ENCODE measurements around the gene CATSPERD. TPM values are rescaled to one million over a fixed set of nuclear protein-coding genes. Genes with fewer than 3 reads are reported as not detected.

CATSPERD gene
- polyA plus RNA-seq, 1 donor: not detected

Other genes starting within 250 kb of the CATSPERD start
- gene TINCR, start 152.7 kb upstream of the CATSPERD start, polyA plus RNA-seq (ENCODE audit: insufficient read length): 0.63 TPM
- gene SAFB2, start 97.9 kb upstream of the CATSPERD start, polyA plus RNA-seq (ENCODE audit: insufficient read length): 118 TPM
- gene SAFB, start 97.6 kb upstream of the CATSPERD start, polyA plus RNA-seq (ENCODE audit: insufficient read length): 192 TPM
- gene MICOS13, start 40.1 kb upstream of the CATSPERD start, polyA plus RNA-seq (ENCODE audit: insufficient read length): 28.9 TPM
- 8.9 TPM for gene HSD11B1L, start 39.6 kb upstream of the CATSPERD start, polyA plus RNA-seq (ENCODE audit: insufficient read length)
- gene RPL36, start 30.3 kb upstream of the CATSPERD start, polyA plus RNA-seq (ENCODE audit: insufficient read length): 513 TPM
- gene LONP1, start 491 bp upstream of the CATSPERD start, polyA plus RNA-seq (ENCODE audit: insufficient read length): 50.7 TPM
- 2.8 TPM for gene PRR22, start 64.1 kb downstream of the CATSPERD start, polyA plus RNA-seq (ENCODE audit: insufficient read length)
- 26.2 TPM for gene DUS3L, start 70.5 kb downstream of the CATSPERD start, polyA plus RNA-seq (ENCODE audit: insufficient read length)
- gene NRTN, start 84.4 kb downstream of the CATSPERD start, polyA plus RNA-seq (ENCODE audit: insufficient read length): 2.6 TPM
- 13.4 TPM for gene FUT6, start 119.1 kb downstream of the CATSPERD start, polyA plus RNA-seq (ENCODE audit: insufficient read length)
- 1.2 TPM for gene FUT3, start 130.8 kb downstream of the CATSPERD start, polyA plus RNA-seq (ENCODE audit: insufficient read length)
- not detected for gene FUT5, start 149.9 kb downstream of the CATSPERD start, polyA plus RNA-seq (ENCODE audit: insufficient read length)
- gene NDUFA11, start 183.2 kb downstream of the CATSPERD start, polyA plus RNA-seq (ENCODE audit: insufficient read length): 120 TPM
- 8.7 TPM for gene VMAC, start 184.2 kb downstream of the CATSPERD start, polyA plus RNA-seq (ENCODE audit: insufficient read length)
- 21.8 TPM for gene CAPS, start 193.6 kb downstream of the CATSPERD start, polyA plus RNA-seq (ENCODE audit: insufficient read length)